Fibroblast of skin of left biceps (primary cell): ENCODE data around the gene CYP26B1.

ENCODE experiments used
- DNase-seq, 2 experiments: peaks; one replicate each; pipeline ENCODE4 v3.0.0-alpha.2; 2013; ENCODE audit warnings: low read depth in 2 of 2

Gene CYP26B1

GRCh38 chr2:72129681-72130340 is 17.9 kb downstream of the CYP26B1 start:
- no peak for DNase-seq

- DNase-seq: no peak
Observed at GRCh38 chr2:72128843-72129227, 18.8 kb downstream of the CYP26B1 start.

GRCh38 chr2:72128059-72128842 is 19.4 kb downstream of the CYP26B1 start:
- no peak for DNase-seq

- no peak for DNase-seq
Observed at GRCh38 chr2:72127401-72128058, 20.1 kb downstream of the CYP26B1 start.

- DNase-seq: no peak
Observed at GRCh38 chr2:72126186-72127100, 21.2 kb downstream of the CYP26B1 start.

GRCh38 chr2:72124376-72124775 is 23.3 kb downstream of the CYP26B1 start:
- DNase-seq: no peak

- no peak for DNase-seq
Observed at GRCh38 chr2:72121153-72121552, 26.5 kb downstream of the CYP26B1 start.

GRCh38 chr2:72118951-72119350 is 28.7 kb downstream of the CYP26B1 start:
- no peak for DNase-seq

GRCh38 chr2:72118386-72118785 is 29.3 kb downstream of the CYP26B1 start:
- DNase-seq: no peak

GRCh38 chr2:72117718-72118117 is 29.9 kb downstream of the CYP26B1 start:
- no peak for DNase-seq

- DNase-seq: no peak
Observed at GRCh38 chr2:72117029-72117428, 30.6 kb downstream of the CYP26B1 start.

GRCh38 chr2:72116081-72116533 is 31.6 kb downstream of the CYP26B1 start:
- no peak for DNase-seq

- DNase-seq: peak; percentile 51 to 64
Observed at GRCh38 chr2:72115110-72116080, 32.3 kb downstream of the CYP26B1 start.

- no peak for DNase-seq
Observed at GRCh38 chr2:72114693-72115051, 33.0 kb downstream of the CYP26B1 start.

- no peak for DNase-seq
Observed at GRCh38 chr2:72113847-72114692, 33.6 kb downstream of the CYP26B1 start.

- no peak for DNase-seq
Observed at GRCh38 chr2:72112981-72113846, 34.4 kb downstream of the CYP26B1 start.

- peak in 1 of 2 experiments; percentile 5 for DNase-seq
Observed at GRCh38 chr2:72112401-72112800, 35.3 kb downstream of the CYP26B1 start.

- no peak for DNase-seq
Observed at GRCh38 chr2:72111061-72111460, 36.6 kb downstream of the CYP26B1 start.

- DNase-seq: no peak
Observed at GRCh38 chr2:72109904-72110303, 37.8 kb downstream of the CYP26B1 start.
